Stomach (tissue), 4 donors: ENCODE measurements around the gene TEPSIN.

Experiments used
- CTCF ChIP-seq, 7 experiments: fragments of 450-650 bp in 4 of 7; fragments of 200-600 bp in 3 of 7; sonication (generic) in 3 of 7; IDR thresholded peaks; one replicate each; pipeline ENCODE4 v1.5.1; 2016 to 2019; ENCODE audit warnings: antibody characterized with exemption in 7 of 7, control low read depth in 2 of 7, mild to moderate bottlenecking in 1 of 7
- EP300 ChIP-seq: sonication (generic); formaldehyde crosslinking; IDR thresholded peaks from one replicate; pipeline ENCODE4 v1.6.1; 2017; ENCODE audit warnings: antibody characterized with exemption
- POLR2A ChIP-seq, 4 donors: fragments of 450-650 bp; IDR thresholded peaks; one replicate each; pipeline ENCODE4 v1.6.1; 2016; ENCODE audit warnings: antibody characterized with exemption in 4 of 4, control low read depth in 2 of 4, mild to moderate bottlenecking in 1 of 4, moderate library complexity in 1 of 4

- TF ChIP-seq EP300 = no peak
- TF ChIP-seq CTCF (IDR thresholded peaks at IDR 0.05) = no peak
- TF ChIP-seq POLR2A (IDR thresholded peaks at IDR 0.05) = no peak
Observed at GRCh38 chr17:81245665-81246342, 6.9 kb upstream of the TEPSIN start.
